Measurements from ENCODE around the gene SRD5A3. TPM values are rescaled to one million over a fixed set of nuclear protein-coding genes. Genes with fewer than 3 reads are reported as not detected.

Gene SRD5A3
- total and polyA plus RNA-seq, 9 of the 15 experiments (the other 6 are each of a cell fraction or from before 2014, with no cell fraction given) = 2.5 to 37.0 (median 13.3) TPM

DNA sequence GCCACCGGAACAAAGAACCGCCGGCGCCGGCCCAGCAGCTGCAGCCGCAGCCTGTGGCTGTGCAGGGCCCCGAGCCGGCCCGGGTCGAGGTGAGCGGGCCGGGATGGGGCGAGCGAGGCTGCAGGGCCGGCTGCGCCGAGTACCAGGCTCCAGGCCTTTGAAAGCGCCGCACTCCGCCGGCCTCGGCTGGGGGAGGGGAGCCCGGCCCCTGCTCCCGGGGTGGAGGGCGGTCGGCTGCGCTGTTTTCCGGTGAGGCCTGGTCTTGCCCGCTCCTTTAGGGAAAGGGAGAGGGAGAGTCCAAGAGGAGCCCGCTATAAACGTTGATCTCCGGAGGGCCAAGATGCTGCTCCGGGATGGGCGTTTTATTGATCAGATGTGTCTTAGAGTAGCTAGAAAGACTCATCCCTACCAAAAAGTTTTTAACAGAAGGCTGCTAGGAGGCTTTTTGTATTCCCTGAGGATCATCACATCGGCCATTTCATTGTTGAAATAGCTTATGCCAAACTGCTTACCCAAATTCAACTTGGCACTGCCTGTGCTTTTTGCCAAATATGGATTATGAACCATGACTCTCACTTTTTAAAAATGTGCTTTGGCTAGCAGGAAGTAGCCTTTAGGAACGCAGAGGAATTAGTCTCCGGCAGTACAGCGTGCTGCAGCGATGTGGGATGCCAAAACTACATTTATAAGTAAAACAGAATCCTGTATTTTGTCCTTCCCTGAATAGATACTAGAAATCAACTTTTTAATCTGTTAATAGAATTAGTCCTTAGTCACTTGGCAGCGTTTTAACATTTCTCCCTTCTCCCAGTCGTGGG lies 50.5 kb downstream of the SRD5A3 start:
- Histone ChIP-seq H3K4me1 (replicated peaks in 1 of 2; ENCODE audit: control insufficient read depth in 2 of 2, insufficient read depth in 2 of 2, low read length in 2 of 2) (peaks cover 10 to 19% of the 10 kb centered on the region in 2 experiments; a peak in 4 of 5 replicates), H3K36me3 (ENCODE audit: control insufficient read depth, insufficient read depth, low read length) (peaks cover 40% of the 10 kb centered on the region), H3K27ac (ENCODE audit: extremely low read depth, low read depth, low read length) (peak overlapping the region; percentile 90), H3K4me2 (ENCODE audit: insufficient read depth, low read length) (peak overlapping the region; percentile 93), H3K9me3 (replicated peaks; ENCODE audit: control insufficient read depth, insufficient read depth, low read depth, low read length) (no peaks in the 10 kb centered on the region), H3K27me3 (ENCODE audit: control insufficient read depth in 2 of 2, insufficient read depth in 2 of 2, low read length in 2 of 2) (no peaks in the 10 kb centered on the region), H3K9ac (ENCODE audit: insufficient read depth in 1 of 2, low read depth in 2 of 2, low read length in 2 of 2) (peak overlapping the region; percentile 92 to 95), H3K4me3 (peak overlapping the region; percentile 97), H4K20me1 (replicated peaks; ENCODE audit: control insufficient read depth, insufficient read depth, low read length) (peaks cover 30% of the 10 kb centered on the region), H2AFZ (ENCODE audit: low read depth, low read length) (peak overlapping the region; percentile 38; the same call in 1 of the 2 replicates), H3K79me2 (ENCODE audit: control insufficient read depth, insufficient read depth, low read length) (peaks cover 65% of the 10 kb centered on the region), H3K9me1 (ENCODE audit: control insufficient read depth, insufficient read depth, low read length) (peaks cover 3% of the 10 kb centered on the region)
- peak; percentile 45 for ATAC-seq
- DNase-seq (ENCODE audit: extremely low read depth in 1 of 4, low spot score in 3 of 4) = peak; percentile 54 to 60 (median 57)
- BruUV-seq (replicated peaks) = no TSS peak
- ChIA-PET CTCF (ENCODE audit: low intra/inter-chr PET ratio) (no interaction called here), POLR2A (interaction anchor here (0.6 to 3.4 kb wide), 10 partner anchors 10 to 390 kb away, joined by 3 to 23 read pairs (median 4); partner anchors contain the start of gene SRD5A3)
- peak; percentile 44 for FAIRE-seq
- in situ Hi-C loops (cut with MboI) = no loop called here
- WGBS (ENCODE audit: insufficient coverage, low coverage, missing lambda C conversion rate) = 1% methylated on average over 39 of the region's 41 CpGs
- intact Hi-C loops (cut with micrococcal nuclease) = loop anchor here (1.0 to 5.0 kb wide), 2 partner anchors 10 to 236 kb away; no protein-coding TSS in a partner anchor
- TF ChIP-seq ZFPM2 (CRISPR knock-in tag; IDR thresholded peaks at IDR 0.05) (no peak), CCNT2 (IDR thresholded peaks at IDR 0.05; ENCODE audit: borderline replicate concordance, extremely low read depth, insufficient read length, low read depth, low read length) (peak; percentile 6), NEUROD1 (IDR thresholded peaks at IDR 0.05; ENCODE audit: borderline replicate concordance, low read depth, low read length, partially characterized antibody) (no peak), DNMT1 (IDR thresholded peaks at IDR 0.05) (no peak), CTBP1 (IDR thresholded peaks at IDR 0.05; ENCODE audit: borderline replicate concordance) (no peak), ZNF41 (CRISPR knock-in tag; conservative IDR thresholded peaks at IDR 0.05) (no peak), BRD4 (IDR thresholded peaks at IDR 0.05) (no peak), HSF4 (CRISPR knock-in tag; IDR thresholded peaks at IDR 0.05; ENCODE audit: borderline replicate concordance) (no peak), SLC30A9 (CRISPR knock-in tag; IDR thresholded peaks at IDR 0.05) (0 out of 2 replicates have a peak, but pooled peaks have one; percentile 58), SREBF1 (IDR thresholded peaks at IDR 0.05; ENCODE audit: borderline replicate concordance, low read depth, low read length) (no peak), RBM17 (IDR thresholded peaks at IDR 0.05; ENCODE audit: borderline replicate concordance, low read depth, low read length) (no peak), CHCHD3 (CRISPR knock-in tag; IDR thresholded peaks at IDR 0.05) (no peak)
- TF ChIP-seq, protein P1, sequence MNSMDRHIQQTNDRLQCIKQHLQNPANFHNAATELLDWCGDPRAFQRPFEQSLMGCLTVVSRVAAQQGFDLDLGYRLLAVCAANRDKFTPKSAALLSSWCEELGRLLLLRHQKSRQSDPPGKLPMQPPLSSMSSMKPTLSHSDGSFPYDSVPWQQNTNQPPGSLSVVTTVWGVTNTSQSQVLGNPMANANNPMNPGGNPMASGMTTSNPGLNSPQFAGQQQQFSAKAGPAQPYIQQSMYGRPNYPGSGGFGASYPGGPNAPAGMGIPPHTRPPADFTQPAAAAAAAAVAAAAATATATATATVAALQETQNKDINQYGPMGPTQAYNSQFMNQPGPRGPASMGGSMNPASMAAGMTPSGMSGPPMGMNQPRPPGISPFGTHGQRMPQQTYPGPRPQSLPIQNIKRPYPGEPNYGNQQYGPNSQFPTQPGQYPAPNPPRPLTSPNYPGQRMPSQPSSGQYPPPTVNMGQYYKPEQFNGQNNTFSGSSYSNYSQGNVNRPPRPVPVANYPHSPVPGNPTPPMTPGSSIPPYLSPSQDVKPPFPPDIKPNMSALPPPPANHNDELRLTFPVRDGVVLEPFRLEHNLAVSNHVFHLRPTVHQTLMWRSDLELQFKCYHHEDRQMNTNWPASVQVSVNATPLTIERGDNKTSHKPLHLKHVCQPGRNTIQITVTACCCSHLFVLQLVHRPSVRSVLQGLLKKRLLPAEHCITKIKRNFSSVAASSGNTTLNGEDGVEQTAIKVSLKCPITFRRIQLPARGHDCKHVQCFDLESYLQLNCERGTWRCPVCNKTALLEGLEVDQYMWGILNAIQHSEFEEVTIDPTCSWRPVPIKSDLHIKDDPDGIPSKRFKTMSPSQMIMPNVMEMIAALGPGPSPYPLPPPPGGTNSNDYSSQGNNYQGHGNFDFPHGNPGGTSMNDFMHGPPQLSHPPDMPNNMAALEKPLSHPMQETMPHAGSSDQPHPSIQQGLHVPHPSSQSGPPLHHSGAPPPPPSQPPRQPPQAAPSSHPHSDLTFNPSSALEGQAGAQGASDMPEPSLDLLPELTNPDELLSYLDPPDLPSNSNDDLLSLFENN (IDR thresholded peaks at IDR 0.05; ENCODE audit: low read depth in 2 of 2, low read length in 2 of 2) = no peak
- TF ChIP-seq, protein P2, sequence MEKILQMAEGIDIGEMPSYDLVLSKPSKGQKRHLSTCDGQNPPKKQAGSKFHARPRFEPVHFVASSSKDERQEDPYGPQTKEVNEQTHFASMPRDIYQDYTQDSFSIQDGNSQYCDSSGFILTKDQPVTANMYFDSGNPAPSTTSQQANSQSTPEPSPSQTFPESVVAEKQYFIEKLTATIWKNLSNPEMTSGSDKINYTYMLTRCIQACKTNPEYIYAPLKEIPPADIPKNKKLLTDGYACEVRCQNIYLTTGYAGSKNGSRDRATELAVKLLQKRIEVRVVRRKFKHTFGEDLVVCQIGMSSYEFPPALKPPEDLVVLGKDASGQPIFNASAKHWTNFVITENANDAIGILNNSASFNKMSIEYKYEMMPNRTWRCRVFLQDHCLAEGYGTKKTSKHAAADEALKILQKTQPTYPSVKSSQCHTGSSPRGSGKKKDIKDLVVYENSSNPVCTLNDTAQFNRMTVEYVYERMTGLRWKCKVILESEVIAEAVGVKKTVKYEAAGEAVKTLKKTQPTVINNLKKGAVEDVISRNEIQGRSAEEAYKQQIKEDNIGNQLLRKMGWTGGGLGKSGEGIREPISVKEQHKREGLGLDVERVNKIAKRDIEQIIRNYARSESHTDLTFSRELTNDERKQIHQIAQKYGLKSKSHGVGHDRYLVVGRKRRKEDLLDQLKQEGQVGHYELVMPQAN (IDR thresholded peaks at IDR 0.05; ENCODE audit: borderline replicate concordance) = peak; percentile 14; the same call in 1 of the 2 replicates
